ENCODE results near the gene ADAMTS2. TPM values are rescaled to one million over a fixed set of nuclear protein-coding genes. Genes with fewer than 3 reads are reported as not detected.

ADAMTS2 gene
- total RNA-seq, 4 donors from 2014 or later: 2.3 to 10.6 (median 3.0) TPM

GRCh38 chr5:179124853-179125788 lies 220.1 kb downstream of the ADAMTS2 start:
- 92 to 93% methylated on average over 21 to 35 of the region's 43 CpGs for WGBS, 2 donors
- H3K4me3 ChIP-seq (ENCODE audit: low read depth, poor library complexity, severe bottlenecking): no peak overlapping the region
- TF ChIP-seq CTCF (IDR thresholded peaks at IDR 0.05) (no peak), POLR2A (IDR thresholded peaks at IDR 0.05) (no peak)
- intact Hi-C loops (cut with DNase I; ENCODE audit: low total_unique reads): no loop called here
- DNase-seq (ENCODE audit: low spot score in 2 of 2): peak in 1 of 2 donors; percentile 76

- TF ChIP-seq POLR2A (IDR thresholded peaks at IDR 0.05): no peak
- no peak for TF ChIP-seq CTCF (IDR thresholded peaks at IDR 0.05)
- WGBS, 2 donors: 92 to 96% methylated on average over 21 of the region's 21 CpGs
- intact Hi-C loops (cut with DNase I; ENCODE audit: low total_unique reads): no loop called here
- H3K4me3 ChIP-seq (ENCODE audit: low read depth, poor library complexity, severe bottlenecking): no peak overlapping the region
- peak in 1 of 2 donors; percentile 61 for DNase-seq (ENCODE audit: low spot score in 2 of 2)
Observed at GRCh38 chr5:179124273-179124852, 220.9 kb downstream of the ADAMTS2 start.

GRCh38 chr5:179123491-179124272 lies 221.6 kb downstream of the ADAMTS2 start:
- intact Hi-C loops (cut with DNase I; ENCODE audit: low total_unique reads): no loop called here
- H3K4me3 ChIP-seq (ENCODE audit: low read depth, poor library complexity, severe bottlenecking): no peak overlapping the region
- no peak for TF ChIP-seq POLR2A (IDR thresholded peaks at IDR 0.05)
- no peak for TF ChIP-seq CTCF (IDR thresholded peaks at IDR 0.05)
- 91 to 92% methylated on average over 19 of the region's 19 CpGs for WGBS, 2 donors
- peak in 1 of 2 donors; percentile 57 for DNase-seq (ENCODE audit: low spot score in 2 of 2)

GRCh38 chr5:179123109-179123426 lies 222.2 kb downstream of the ADAMTS2 start:
- intact Hi-C loops (cut with DNase I; ENCODE audit: low total_unique reads): no loop called here
- 64 to 87% methylated on average over 1 to 2 of the region's 2 CpGs for WGBS, 2 donors
- TF ChIP-seq POLR2A (IDR thresholded peaks at IDR 0.05) (no peak), CTCF (IDR thresholded peaks at IDR 0.05) (no peak)
- DNase-seq (ENCODE audit: low spot score in 2 of 2): no peak
- no peak overlapping the region for H3K4me3 ChIP-seq (ENCODE audit: low read depth, poor library complexity, severe bottlenecking)

GRCh38 chr5:179122411-179123108 lies 222.7 kb downstream of the ADAMTS2 start:
- 87 to 94% methylated on average over 7 to 19 of the region's 19 CpGs for WGBS, 2 donors
- no peak overlapping the region for H3K4me3 ChIP-seq (ENCODE audit: low read depth, poor library complexity, severe bottlenecking)
- intact Hi-C loops (cut with DNase I; ENCODE audit: low total_unique reads): no loop called here
- TF ChIP-seq CTCF (IDR thresholded peaks at IDR 0.05) (no peak), POLR2A (IDR thresholded peaks at IDR 0.05) (no peak)
- DNase-seq (ENCODE audit: low spot score in 2 of 2): peak in 1 of 2 donors; percentile 69

All from lower leg skin (tissue), 4 donors.